SK-N-SH treated with all-trans-retinoic acid at 6 μM for 48 hours (cell line): ENCODE results near the gene PHC1.

Experiments
- ESRRG ChIP-seq: fragments of 250-450 bp; sonication (Bioruptor Pico); IDR thresholded peaks from 2 replicates; pipeline ENCODE4 v1.6.1; 2021; ENCODE audit warnings: mild to moderate bottlenecking
- GLIS3 ChIP-seq: fragments of 250-450 bp; sonication (Bioruptor Pico); IDR thresholded peaks from 2 replicates; pipeline ENCODE4 v1.5.0; 2020; ENCODE audit warnings: mild to moderate bottlenecking, moderate library complexity
- OSR1 ChIP-seq: fragments of 250-450 bp; sonication (Bioruptor Pico); IDR thresholded peaks from 2 replicates; pipeline ENCODE4 v1.8.0; 2022; ENCODE audit warnings: moderate library complexity, mild to moderate bottlenecking, inconsistent platforms
- PATZ1 ChIP-seq: fragments of 250-450 bp; sonication (Bioruptor Pico); IDR thresholded peaks from 2 replicates; pipeline ENCODE4 v1.8.0; 2020; ENCODE audit warnings: mild to moderate bottlenecking, moderate library complexity, borderline replicate concordance
- PPARA ChIP-seq: fragments of 250-450 bp; sonication (Bioruptor Pico); IDR thresholded peaks from 2 replicates; pipeline ENCODE4 v1.5.0; 2020; ENCODE audit warnings: mild to moderate bottlenecking, borderline replicate concordance
- SNAI2 ChIP-seq: fragments of 250-450 bp; sonication (Bioruptor Pico); IDR thresholded peaks from 2 replicates; pipeline ENCODE4 v1.5.0; 2020; ENCODE audit warnings: mild to moderate bottlenecking, moderate library complexity
- ZC3H10 ChIP-seq: fragments of 250-450 bp; sonication (Bioruptor Pico); IDR thresholded peaks from 2 replicates; pipeline ENCODE4 v1.5.1; 2021; ENCODE audit warnings: mild to moderate bottlenecking, moderate library complexity
- ZNF565 ChIP-seq: fragments of 450-650 bp; formaldehyde crosslinking; conservative IDR thresholded peaks from 2 replicates; pipeline ENCODE4 v1.5.0; 2020; ENCODE audit warnings: low read depth, mild to moderate bottlenecking, moderate library complexity
- ZNF8 ChIP-seq: fragments of 450-650 bp; formaldehyde crosslinking; IDR thresholded peaks from 2 replicates; pipeline ENCODE4 v1.5.0; 2020; ENCODE audit warnings: mild to moderate bottlenecking, moderate library complexity

- TF ChIP-seq ESRRG (CRISPR knock-in tag) = no peak
- no peak for TF ChIP-seq SNAI2
- no peak for TF ChIP-seq ZNF565
- TF ChIP-seq PATZ1 (CRISPR knock-in tag) = no peak
- no peak for TF ChIP-seq ZNF8 (CRISPR knock-in tag)
- TF ChIP-seq OSR1 = no peak
- no peak for TF ChIP-seq GLIS3
- no peak for TF ChIP-seq ZC3H10 (CRISPR knock-in tag)
- no peak for TF ChIP-seq PPARA
Observed at GRCh38 chr12:8871068-8871467, 43.2 kb upstream of the PHC1 start.
